ENCODE results near the gene TMEM52. TPM values are rescaled to one million over a fixed set of nuclear protein-coding genes. Genes with fewer than 3 reads are reported as not detected.
A peak's percentile ranks its signal among the peaks of the same experiment; 100 is the strongest.

Gene TMEM52
- total and polyA plus RNA-seq, 2 of the 13 experiments (the other 11 are each of a cell fraction or from before 2014, with no cell fraction given) = 13.2 to 18.7 TPM

GRCh38 chr1:1920608-1921458 lies 1.8 kb upstream of the TMEM52 start (continued):
- TF ChIP-seq ZSCAN9 (CRISPR knock-in tag; IDR thresholded peaks at IDR 0.05; ENCODE audit: borderline replicate concordance) = no peak
- no peak for TF ChIP-seq ZBTB37 (CRISPR knock-in tag; IDR thresholded peaks at IDR 0.05)
- TF ChIP-seq SMAD3 (CRISPR knock-in tag; IDR thresholded peaks at IDR 0.05) = no peak
- TF ChIP-seq CEBPG (CRISPR knock-in tag; IDR thresholded peaks at IDR 0.05) = peak; percentile 83
- TF ChIP-seq GMEB2 (CRISPR knock-in tag; IDR thresholded peaks at IDR 0.05; ENCODE audit: low read depth) = no peak
- TF ChIP-seq DR1 (CRISPR knock-in tag; IDR thresholded peaks at IDR 0.05) = 0 out of 2 replicates have a peak, but pooled peaks have one; percentile 41
- TF ChIP-seq ZNF562 (CRISPR knock-in tag; IDR thresholded peaks at IDR 0.05; ENCODE audit: borderline replicate concordance) = no peak
- peak; percentile 56 for TF ChIP-seq GATAD2A (CRISPR knock-in tag; IDR thresholded peaks at IDR 0.05)
- no peak; the same call in none of the 2 replicates for TF ChIP-seq POLR2G (IDR thresholded peaks at IDR 0.05; ENCODE audit: low read depth, low read length)
- TF ChIP-seq ZNF792 (CRISPR knock-in tag; IDR thresholded peaks at IDR 0.05) = peak; percentile 48; the same call in 1 of the 2 replicates
- TF ChIP-seq ZNF317 (CRISPR knock-in tag; IDR thresholded peaks at IDR 0.05) = 0 out of 2 replicates have a peak, but pooled peaks have one; percentile 3
- peak; percentile 52; the same call in 1 of the 2 replicates for TF ChIP-seq HDAC2 (CRISPR knock-in tag; IDR thresholded peaks at IDR 0.05)
- TF ChIP-seq SMARCC2 (IDR thresholded peaks at IDR 0.05) = no peak
- no peak for TF ChIP-seq ZFP36 (IDR thresholded peaks at IDR 0.05; ENCODE audit: borderline replicate concordance, low read depth, low read length, partially characterized antibody)
- TF ChIP-seq THAP9 (CRISPR knock-in tag; IDR thresholded peaks at IDR 0.05; ENCODE audit: borderline replicate concordance) = 0 out of 2 replicates have a peak, but pooled peaks have one; percentile 29
- peak; percentile 44 for TF ChIP-seq AGO2 (optimal IDR thresholded peaks at IDR 0.05; ENCODE audit: low read depth, low read length)
- no peak for TF ChIP-seq ZNF615 (CRISPR knock-in tag; IDR thresholded peaks at IDR 0.05; ENCODE audit: borderline replicate concordance)
- TF ChIP-seq KLF16 (CRISPR knock-in tag; IDR thresholded peaks at IDR 0.05) = 0 out of 4 replicates have a peak, but pooled peaks of 1 of the 2 experiments have one; percentile 23
- TF ChIP-seq RELA (CRISPR knock-in tag; IDR thresholded peaks at IDR 0.05) = no peak
- TF ChIP-seq ZNF329 (CRISPR knock-in tag; IDR thresholded peaks at IDR 0.05; ENCODE audit: low read depth) = no peak
- TF ChIP-seq ZBTB49 (CRISPR knock-in tag; IDR thresholded peaks at IDR 0.05; ENCODE audit: borderline replicate concordance) = 0 out of 2 replicates have a peak, but pooled peaks have one; percentile 5
